Effector CD4-positive, alpha-beta T cell (primary cell): ENCODE data around the gene MPZL1.

Experiments used
- DNase-seq: peaks from one replicate; pipeline ENCODE4 v3.0.0-alpha.2; 2020
- total RNA-seq: gene quantifications from one replicate; lab custom pipeline; 2026; lab: John Stamatoyannopoulos, UW

MPZL1 gene
- 6.0 reads per million, percentile 23 among the genes with 10 or more reads in this experiment for total RNA-seq

DNA sequence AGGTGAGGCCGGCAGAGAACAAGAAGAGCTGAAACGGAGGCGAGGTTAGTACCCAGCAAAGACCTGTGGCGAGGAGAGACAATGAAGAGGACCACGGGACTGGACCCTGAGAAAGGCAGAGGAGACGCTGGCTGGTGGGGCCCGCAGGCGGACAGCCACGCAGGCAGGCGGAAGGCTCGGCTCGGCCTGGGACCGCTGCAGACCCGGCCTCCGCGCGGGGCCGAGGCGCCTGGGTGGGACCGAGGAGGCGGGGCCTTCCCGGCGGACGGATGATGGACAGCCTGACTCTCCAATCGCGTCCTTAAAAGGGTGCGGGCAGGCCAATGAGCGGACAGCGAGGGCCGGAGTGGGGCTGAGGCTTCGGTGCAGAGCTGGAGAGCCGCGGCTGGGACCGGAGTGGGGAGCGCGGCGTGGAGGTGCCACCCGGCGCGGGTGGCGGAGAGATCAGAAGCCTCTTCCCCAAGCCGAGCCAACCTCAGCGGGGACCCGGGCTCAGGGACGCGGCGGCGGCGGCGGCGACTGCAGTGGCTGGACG, at the start of gene MPZL1:
MPZL1 (plus strand) TSS at position 366 of the 535 bp plus-strand sequence. CDS start 170 bp downstream, outside the sequence.
- peak; percentile 82 for DNase-seq

DNA sequence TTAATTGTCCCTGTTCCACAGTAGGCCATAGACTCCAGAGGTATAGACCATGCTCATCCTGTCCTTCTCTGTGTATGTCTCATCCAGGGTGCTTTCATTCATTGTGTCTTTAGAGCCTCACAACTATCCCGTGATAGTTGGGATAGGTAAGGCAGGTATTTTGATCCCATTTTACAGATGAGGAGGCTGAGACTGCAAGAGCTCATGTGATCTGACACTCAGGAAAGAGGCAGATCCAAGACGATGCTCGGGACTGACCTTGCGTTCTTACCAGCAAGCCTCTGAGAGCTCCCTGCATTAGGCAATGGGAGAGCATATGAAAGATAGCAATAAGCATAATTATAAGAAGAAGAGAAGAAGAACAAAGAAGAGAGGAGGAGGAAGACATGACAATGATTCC, 49.0 kb upstream of the MPZL1 start:
- no peak for DNase-seq

DNA sequence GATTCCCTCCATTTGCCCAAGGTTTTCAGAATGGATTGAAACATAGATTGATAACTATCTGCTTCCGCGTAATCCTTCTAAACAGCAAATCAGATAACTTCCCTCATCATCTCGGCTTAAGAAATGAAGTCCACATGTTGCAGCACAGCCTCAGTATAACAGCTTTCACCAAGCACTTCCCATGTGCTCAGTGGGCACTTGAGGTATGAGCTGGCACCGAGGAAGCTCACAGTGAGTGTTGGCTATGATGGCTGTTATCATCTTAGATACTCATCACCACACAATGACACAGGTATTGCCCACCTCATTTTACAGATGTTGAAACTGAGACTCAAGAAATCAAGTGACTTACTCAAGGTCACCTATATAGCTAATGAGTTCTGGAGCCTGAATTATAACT, 48.5 kb upstream of the MPZL1 start:
- no peak for DNase-seq

DNA sequence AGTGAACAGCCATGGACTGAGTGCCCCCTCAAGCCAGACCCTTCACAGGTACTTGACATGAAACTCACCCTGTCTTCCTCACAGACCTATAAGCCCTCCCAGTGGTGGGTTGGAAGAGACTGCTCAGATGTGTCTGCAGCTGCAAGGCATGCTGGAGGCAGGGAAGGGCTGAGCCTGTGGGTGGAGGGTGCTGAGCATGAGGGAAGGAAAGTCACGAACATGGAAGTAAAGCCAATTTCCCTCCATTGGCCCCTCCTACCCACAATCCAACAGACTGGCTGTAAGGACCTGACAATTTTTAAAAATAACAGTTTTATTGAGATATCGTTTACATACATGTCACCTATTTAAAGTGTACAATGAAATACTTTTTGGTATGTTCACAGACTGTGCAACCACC, 47.6 kb upstream of the MPZL1 start:
- no peak for DNase-seq

DNA sequence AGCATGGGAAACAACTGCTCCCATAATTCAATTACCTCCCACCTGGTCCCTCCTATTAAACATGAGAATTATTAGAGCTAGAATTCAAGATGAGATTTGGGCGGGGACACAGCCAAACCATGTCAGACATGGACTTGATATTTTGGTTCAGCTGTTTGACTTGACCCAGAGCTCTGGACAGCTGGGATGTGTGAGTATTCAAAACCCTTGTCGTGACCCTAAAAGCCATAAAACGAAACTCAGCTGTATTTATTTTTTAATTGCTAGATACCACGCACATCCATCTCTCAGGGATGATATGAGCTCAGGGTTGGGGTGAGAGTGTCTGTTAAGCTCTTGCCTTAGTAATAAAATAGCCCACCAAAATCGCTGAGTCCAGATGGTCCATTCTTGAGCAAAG, 46.3 kb upstream of the MPZL1 start:
- no peak for DNase-seq

DNA sequence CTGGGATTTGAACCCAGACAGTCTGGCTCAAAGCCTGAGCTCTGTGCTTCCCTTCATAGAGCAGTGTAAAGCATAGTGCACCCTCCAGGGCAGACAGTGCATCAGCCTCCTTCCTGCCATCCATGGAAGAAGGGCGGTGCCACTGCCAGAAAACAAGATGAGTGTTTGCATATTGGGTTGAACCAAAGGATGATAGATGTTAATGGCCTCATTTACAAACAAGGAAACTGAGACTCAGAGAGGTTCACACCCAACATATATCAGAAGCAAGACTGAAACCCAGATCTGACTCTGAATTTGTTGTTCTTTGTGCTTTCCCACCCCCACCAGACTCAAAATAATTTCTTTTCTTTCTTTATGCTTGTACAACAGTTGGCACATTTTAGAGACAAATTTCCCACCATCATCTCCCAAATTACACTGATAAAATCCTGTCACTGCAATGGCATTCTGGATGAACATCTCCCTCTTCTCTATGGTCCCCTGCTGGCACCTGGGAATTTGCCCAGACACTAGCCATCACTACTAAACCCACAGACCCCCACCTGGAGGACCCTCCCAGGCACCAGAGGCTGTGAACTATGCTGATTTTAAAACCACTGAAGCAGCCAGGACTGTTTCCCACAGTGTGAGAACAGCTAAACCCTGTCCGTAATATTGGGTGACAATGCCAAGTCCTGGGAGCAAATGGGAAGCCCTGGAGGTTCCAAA, 45.4 kb upstream of the MPZL1 start:
- DNase-seq = no peak

DNA sequence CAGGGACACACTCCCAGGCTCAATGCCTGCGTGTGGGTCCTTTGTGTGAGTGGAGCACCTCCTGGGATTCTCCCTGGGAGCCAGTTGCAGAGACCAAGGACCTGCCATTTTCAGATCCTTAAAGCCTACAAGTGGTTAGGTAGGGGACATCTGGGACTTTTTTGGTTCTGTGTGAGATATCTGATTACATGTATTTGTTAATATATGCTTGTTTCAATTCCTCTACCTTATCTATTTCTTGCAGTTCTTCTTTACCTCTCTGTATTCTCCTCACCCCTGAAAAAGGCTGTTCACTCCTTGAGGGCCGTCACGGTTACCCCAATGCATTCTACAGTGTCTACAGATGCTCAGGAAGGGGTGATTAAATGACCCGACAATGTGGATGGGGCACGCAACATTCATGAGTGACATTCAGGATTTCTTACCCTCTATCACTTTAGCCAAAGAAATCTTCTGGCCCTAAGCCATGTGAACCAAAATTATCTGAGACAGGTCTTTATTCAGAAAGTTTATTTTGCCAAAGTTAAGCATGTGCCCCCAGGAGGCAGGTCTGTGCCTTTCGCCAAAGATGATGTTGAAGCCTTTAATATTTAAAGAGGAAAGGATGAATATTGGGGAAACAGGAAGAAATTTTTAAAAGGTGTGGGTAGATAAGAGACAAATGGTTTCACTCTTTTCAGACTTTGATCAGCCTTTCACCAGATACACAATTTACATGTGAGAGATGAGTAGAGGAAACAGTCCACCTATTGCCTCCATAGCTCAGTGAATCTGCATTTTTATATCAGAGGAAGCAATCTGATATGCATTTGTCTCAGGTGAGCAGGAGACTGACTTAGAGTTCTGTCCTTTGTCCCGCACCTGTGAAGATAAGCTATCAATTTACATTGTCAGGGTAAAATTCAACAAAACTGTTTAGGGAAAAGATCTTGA, 44.6 kb upstream of the MPZL1 start:
- DNase-seq = no peak

DNA sequence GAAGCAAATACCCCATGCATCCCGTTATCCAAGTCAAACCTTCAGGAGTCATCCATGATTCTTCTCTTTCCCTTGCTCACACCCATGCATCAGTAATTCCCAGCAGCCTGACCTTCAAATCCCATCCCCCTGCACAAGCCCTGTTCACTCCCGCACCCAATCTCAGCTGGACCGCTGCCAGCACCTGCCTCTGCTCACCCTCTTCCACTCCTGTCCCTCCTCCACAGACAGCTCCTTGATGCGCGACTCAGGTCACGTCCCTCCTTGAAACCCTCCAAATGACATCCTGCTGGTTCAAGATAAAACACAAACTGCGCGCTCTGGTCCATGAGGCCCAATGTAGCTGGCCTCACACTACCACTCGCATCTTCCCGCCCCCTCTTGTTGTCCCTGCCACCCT, 43.4 kb upstream of the MPZL1 start:
- no peak for DNase-seq

DNA sequence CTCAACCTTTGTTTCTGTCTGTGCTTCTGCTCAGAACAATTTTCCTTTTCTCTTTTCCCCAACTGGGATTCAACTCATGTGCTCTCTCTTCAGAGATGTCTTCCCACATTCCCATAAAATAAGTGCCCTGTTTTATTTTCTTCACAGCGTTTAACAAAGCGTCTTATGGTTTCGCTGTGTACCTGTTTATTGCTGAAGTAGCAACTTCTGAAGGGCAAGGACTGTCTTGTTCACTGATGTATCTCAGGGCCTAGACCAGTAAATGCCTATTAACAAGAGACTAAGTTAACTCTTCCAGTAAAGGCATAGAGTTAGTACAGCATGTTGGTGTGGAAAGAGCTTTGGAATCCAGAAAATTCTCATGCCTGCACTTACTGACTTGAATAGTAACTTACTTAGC, 42.9 kb upstream of the MPZL1 start:
- no peak for DNase-seq

DNA sequence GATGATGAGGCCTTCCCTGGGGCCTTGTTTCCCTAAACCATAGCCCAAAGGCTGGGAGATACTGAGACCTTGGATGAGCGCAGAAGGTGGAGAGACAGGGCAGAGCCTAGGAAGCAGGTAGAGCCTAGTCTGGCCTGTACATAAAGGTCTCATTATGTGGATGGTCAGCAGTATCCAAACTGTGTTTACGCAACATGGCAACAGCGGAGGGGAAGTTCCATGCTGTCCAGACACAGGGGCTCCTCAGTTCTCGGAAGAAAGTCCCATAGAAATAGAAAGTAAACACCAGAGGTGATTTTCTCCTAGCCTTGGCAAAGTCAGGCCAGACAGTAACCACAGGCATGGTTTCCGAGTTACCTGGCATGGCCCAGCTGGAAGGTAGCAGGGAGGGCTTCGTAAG, 42.1 kb upstream of the MPZL1 start:
- no peak for DNase-seq

DNA sequence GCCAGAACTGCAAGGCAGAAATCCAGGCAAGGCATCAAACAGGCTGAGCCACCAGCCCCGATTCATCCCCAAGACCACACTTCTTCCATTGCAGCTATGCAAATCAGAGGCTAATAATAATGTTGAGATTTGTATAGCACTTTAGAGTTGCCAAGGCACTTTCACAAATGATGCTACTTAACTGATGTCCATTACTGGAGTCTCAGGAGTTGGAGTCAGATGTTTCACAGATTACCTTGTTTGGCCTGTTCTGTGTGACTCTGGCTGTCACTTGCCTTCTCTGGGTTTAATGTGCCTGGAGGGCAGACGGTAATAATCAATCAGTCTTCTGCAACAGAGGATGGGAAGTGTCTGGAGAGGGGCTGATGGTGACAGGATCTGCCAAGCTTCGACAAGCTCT, 40.8 kb upstream of the MPZL1 start:
- no peak for DNase-seq

DNA sequence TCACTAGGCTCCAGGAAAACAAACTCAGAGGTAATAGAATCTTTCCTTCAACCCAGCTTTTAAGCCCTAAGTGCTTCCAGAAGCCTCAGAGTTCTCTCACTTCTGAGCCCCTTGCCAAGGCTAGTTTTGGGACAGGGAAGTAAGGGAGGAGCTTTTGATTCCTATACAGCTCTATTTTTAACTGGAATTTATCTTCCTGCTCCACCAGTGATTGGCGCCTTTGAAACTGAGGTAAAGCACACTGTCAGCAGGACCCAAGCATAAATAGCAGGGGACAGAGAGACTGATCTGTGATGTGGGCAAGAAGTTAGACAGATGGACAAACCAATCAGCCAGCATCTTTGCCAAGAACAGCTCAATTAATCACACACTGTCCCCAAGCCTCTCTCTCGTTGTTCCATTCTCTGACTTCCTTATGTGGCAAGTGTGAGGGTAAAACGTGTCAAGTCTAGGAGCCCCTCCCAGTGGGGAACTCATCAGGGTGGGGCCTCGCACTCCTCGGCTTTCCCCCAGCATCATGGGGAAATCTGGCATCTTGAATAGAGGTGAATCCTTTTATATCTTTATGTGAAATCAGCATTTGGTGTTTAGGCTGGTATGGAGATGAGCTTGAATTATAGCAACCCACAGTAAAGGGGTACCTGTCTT, 40.2 kb upstream of the MPZL1 start:
- no peak for DNase-seq

DNA sequence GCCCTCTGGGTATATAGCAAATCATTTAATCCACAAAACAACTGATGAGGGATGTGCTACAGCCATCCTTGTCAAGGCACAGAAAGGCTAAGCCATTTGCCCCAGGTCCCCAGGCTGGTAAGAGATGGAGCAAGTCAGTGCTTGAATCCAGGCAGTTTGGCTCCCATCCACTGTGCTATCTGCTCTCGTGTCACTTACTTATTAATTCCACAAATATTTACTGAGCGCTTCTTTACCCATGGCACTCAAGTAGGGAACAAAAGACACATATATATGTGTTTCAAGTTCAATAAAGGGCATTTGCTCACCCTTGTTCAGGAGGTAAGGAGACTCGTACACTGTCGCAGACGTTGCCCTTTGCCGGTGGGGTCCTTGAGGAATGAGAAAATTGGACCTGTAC, 38.6 kb upstream of the MPZL1 start:
- no peak for DNase-seq

DNA sequence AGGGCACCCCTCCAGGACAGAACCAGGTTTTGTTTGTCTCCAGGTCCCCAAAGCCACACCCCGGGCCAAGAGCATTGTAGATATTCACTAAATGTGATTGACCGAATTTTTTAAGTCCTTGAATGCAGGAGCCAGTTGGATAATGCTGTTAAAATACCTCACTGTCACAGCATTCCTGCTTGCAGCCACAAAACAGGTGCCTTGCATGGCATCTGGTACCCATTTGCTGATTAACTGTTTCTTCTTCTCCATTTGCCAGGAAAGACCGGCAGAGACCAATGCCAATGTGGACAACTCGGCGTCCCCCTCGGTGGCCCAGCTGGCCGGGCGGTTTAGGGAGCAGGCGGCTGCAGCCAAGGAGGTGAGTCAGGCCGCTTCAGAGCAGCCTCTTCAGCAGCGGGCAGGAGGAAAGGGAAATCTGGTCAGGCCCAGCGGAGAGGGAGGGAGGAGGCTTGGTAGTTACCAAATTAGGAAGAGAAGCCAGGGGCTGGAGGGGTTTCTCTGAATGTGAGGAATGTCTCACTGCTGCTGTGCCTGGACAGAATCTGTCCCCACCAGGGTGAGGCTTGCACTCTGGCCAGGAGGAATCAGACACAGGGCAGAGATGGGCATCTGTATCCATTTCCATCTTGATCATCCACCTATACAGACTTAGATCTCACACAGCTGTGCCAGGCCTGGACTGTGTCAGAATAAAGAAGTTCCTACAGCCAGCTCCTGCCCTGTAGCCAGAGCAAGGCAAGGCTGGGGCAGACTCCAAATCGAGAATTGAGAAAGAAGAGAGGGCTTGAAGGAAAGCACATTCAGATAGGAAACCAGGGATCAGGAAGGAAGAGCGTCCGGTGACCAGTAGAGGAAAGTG, 37.9 kb upstream of the MPZL1 start:
- no peak for DNase-seq

DNA sequence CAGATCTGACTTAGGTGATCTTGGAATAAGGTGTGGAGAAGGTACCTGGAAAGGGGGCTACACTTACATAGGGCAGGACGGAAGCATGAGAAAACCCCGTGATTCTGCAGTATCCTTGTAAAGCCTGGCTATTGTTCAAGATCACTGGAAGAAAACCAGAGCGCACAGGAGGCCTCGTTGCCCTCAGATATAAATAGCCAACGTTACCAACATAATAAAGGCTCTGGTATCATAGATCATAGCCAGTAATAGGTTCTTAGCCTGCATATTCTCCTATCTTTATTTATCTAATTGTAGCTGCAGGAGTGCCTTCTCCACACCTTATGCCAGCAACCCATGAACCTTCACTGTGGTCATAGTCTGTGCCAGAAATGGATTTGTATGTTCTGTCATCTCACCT, 35.9 kb upstream of the MPZL1 start:
- DNase-seq = no peak

DNA sequence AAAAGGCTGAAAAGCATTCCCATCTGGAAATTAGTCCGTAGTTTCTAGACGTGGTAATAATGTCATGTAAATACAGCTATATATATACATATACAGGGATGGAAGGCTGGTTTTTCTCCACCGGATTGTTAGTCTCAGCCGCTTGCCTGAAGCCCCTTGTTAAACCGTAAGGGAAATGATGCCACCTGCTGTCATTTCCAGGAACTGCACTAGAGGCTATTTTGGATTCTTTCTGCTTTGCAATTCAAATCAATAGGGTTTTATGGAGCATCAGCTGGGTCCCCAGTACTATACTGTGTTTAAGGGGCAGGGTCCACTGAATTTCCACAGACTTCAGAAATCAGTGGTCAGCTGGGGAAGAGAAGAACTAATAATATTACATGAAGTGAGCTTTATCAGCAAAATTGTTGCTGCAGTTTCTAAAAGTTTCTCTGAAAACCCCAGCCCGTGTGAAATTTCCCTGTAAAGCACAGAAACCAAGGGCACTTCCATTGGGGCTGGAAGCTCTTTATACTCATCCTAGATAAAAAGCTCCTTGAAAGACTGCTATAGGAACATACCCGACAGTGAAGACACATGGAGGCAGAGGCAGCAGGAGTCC, 33.8 kb upstream of the MPZL1 start:
- peak; percentile 75 for DNase-seq

DNA sequence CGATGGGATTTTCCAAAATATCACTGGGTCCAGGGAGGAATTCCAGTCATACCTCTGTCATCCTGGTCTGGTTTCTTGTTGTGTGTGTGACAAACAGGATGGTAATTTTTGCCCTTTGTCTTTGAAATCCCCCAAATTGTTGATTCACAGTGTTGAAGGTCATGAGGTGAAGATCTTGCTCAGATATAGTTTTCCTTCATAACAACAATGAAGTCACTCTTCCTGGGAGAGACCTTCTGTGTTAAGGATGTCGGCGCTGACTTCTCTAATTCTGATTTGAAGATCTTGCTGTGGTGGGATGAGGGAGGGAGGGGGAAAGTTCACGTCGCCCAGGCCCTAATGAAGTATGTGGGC, 32.2 kb upstream of the MPZL1 start:
- no peak for DNase-seq

DNA sequence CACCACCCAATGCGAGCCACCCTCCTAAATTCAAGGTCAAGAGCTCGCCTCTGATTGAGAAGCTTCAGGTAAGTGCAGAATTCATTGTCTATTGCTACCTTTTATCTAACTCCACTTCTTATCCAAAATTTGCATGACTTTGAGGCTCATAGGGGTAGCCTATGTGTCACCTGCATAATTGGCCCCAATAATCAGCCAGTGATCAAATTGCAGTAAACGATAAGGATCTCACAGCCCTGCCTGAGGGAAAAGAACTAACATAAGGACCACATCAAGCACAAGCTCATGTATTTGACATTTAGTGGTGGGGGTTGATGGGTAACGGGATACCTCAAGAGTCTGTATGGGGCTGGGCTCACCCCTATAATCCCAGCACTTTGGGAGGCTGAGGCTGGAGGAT, 31.7 kb upstream of the MPZL1 start:
- DNase-seq = no peak

DNA sequence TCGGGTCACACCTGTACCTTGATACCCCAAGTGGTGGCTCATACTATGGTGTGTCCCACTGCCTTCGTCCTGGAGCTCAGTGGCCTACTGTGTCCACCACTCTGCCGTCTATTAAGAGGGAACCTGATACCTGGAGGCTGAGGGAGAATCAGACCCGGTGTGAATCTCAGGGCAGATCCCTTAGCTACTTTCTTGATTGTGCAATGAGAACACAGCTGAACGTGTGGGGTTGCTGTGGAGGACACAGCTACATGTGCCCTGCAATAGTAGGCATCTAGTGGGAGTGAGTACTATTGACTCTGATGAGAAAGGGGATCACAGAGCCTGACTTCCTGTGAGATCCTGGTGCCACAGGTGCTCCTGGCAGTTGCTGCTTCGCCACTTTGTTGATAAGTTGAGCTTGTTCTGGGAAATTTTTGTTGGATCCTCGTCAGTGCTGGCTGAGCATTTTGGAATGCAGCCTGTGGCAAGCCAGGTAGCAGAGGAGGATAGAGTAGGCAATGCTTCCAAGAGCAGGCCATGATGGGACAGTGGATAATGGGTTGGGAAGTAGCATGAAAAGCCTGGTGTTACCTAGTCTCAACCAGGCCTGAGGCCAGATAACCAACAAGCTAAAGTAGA, 28.2 kb upstream of the MPZL1 start:
- DNase-seq = no peak

DNA sequence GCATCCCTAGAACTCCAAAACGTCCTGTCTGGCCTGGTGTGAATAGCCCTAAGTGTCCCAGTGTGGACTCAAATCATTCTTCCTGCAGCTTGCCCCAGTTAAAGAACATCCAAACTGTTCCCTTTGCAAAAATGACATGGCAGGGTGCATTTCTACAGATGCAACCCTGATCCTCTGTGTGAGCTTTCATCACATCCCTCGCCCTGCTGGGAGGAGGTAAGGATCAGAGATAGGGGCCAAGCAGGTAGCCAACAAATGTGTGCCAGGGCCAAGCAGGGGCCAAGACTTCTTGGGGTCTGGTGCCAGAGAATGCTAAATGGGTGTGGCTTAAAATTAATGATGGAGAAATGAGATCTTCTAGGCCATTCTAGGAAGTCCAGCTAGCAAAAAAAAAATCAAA, 27.1 kb upstream of the MPZL1 start:
- no peak for DNase-seq

DNA sequence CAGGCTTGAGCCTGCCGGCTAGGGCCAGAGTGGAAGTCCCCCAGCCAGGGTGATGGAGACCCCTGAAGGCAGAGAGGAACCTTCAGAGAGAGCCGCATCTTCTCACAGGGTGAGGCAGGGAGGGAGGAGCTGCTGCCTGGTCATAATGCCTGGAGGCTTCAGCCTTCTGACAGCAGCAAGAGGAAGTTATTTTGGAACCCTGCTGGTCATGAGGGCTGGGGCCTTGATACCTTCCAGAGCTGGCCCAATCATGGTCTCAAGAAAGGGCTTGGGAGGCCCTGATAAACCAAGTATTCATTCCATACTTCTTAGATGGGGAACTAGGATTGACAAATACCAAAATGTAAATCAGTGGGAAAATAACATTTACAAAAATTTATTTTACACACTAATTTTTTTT, 26.6 kb upstream of the MPZL1 start:
- no peak for DNase-seq
